IMR-90 (cell line): ENCODE results near the gene MT1E. TPM values are rescaled to one million over a fixed set of nuclear protein-coding genes. Genes with fewer than 3 reads are reported as not detected.

Experiments
- ATAC-seq: fragments of 200-7000 bp; cut with Tn5 transposase; 2 replicates; pipeline ENCODE4 v1.9.1; 2020; ENCODE audit warnings: low read depth, mild to moderate bottlenecking, moderate library complexity
- BruUV-seq: library from RNA; stranded (reverse); fragments of 400-500 nt; replicated peaks from 2 replicates; lab custom pipeline; 2021; lab: Mats Ljungman, UMichigan
- CTCF ChIA-PET: fragments of 300-600 bp; formaldehyde crosslinking; extraction: SDS; loops from one replicate; lab custom pipeline; 2021; ENCODE audit warnings: antibody characterized with exemption; lab: Yijun Ruan, JAX
- POLR2A ChIA-PET: fragments of 300-600 bp; sonication (Branson Sonifier 250); formaldehyde crosslinking; loops from one replicate; lab custom pipeline; 2022; ENCODE audit warnings: antibody characterized with exemption; ENCODE audit not compliant: unreplicated experiment; lab: Charles Lee
- DNase-seq: peaks from one replicate; pipeline ENCODE4 v3.0.0; 2013
- H2AFZ ChIP-seq: replicated peaks from 2 replicates; pipeline ENCODE3; 2013; ENCODE audit warnings: low read length, mild to moderate bottlenecking; ENCODE audit not compliant: poor library complexity
- H2AK5ac ChIP-seq: 2 replicates; pipeline ENCODE4 v1.6.1; 2013; ENCODE audit warnings: low read depth, low read length, inconsistent platforms
- H2AK9ac ChIP-seq: replicated peaks from 2 replicates; pipeline ENCODE3; 2013; ENCODE audit warnings: mild to moderate bottlenecking, low read depth, low read length, moderate library complexity; ENCODE audit not compliant: poor library complexity
- H2BK120ac ChIP-seq: 2 replicates; pipeline ENCODE4 v1.6.1; 2013; ENCODE audit warnings: low read depth, low read length, inconsistent platforms
- H2BK15ac ChIP-seq: 3 replicates; pipeline ENCODE4 v1.6.1; 2013; ENCODE audit warnings: low read depth, low read length, inconsistent platforms
- H2BK20ac ChIP-seq: 2 replicates; pipeline ENCODE4 v1.6.1; 2013; ENCODE audit warnings: low read depth, mild to moderate bottlenecking, inconsistent platforms, low read length, moderate library complexity
- H2BK5ac ChIP-seq: 2 replicates; pipeline ENCODE4 v1.6.1; 2013; ENCODE audit warnings: mild to moderate bottlenecking, low read depth, low read length, inconsistent platforms; ENCODE audit not compliant: poor library complexity, severe bottlenecking
- H3K14ac ChIP-seq: replicated peaks from 2 replicates; pipeline ENCODE4 v1.6.1; 2013; ENCODE audit warnings: low read depth, low read length, inconsistent platforms
- H3K18ac ChIP-seq: 2 replicates; pipeline ENCODE4 v1.6.1; 2013; ENCODE audit warnings: low read depth, low read length, control low read depth
- H3K23ac ChIP-seq: 2 replicates; pipeline ENCODE4 v1.6.1; 2013; ENCODE audit warnings: low read depth, low read length, inconsistent platforms
- H3K27ac ChIP-seq: 2 replicates; pipeline ENCODE4 v1.5.1; 2013; ENCODE audit warnings: mild to moderate bottlenecking, control low read depth, low read length; ENCODE audit not compliant: insufficient read depth
- H3K27me3 ChIP-seq: 2 replicates; pipeline ENCODE4 v1.6.1; 2013; ENCODE audit warnings: low read length; ENCODE audit not compliant: control insufficient read depth, insufficient read depth
- H3K36me3 ChIP-seq: 2 replicates; pipeline ENCODE4 v1.6.1; 2013; ENCODE audit warnings: low read length, mixed read lengths; ENCODE audit not compliant: control insufficient read depth, insufficient read depth
- H3K4ac ChIP-seq: 2 replicates; pipeline ENCODE4 v1.6.1; 2013; ENCODE audit warnings: low read depth, low read length, inconsistent platforms
- H3K4me1 ChIP-seq: 2 replicates; pipeline ENCODE4 v1.6.1; 2013; ENCODE audit warnings: low read length, mixed read lengths; ENCODE audit not compliant: control insufficient read depth, insufficient read depth
- H3K4me2 ChIP-seq: 2 replicates; pipeline ENCODE4 v1.6.1; 2013; ENCODE audit warnings: low read depth, mild to moderate bottlenecking, control low read depth, low read length, moderate library complexity
- H3K4me3 ChIP-seq: 2 replicates; pipeline ENCODE4 v1.5.1; 2013; ENCODE audit warnings: low read depth, mild to moderate bottlenecking, control low read depth, low read length, moderate library complexity; ENCODE audit not compliant: insufficient read depth
- H3K56ac ChIP-seq: 2 replicates; pipeline ENCODE4 v1.6.1; 2013; ENCODE audit warnings: low read length, inconsistent platforms; ENCODE audit not compliant: insufficient read depth; ENCODE audit errors: extremely low read depth
- H3K79me1 ChIP-seq, 2 experiments: 2 replicates each; pipeline ENCODE4 v1.6.1; 2013; ENCODE audit warnings: low read length in 2 of 2, inconsistent platforms in 1 of 2, low read depth in 1 of 2
- H3K9ac ChIP-seq: 2 replicates; pipeline ENCODE4 v1.6.1; 2013; ENCODE audit warnings: low read depth, low read length, control low read depth
- H3K9me1 ChIP-seq: 2 replicates; pipeline ENCODE4 v1.6.1; 2013; ENCODE audit warnings: low read length, inconsistent platforms; ENCODE audit not compliant: insufficient read depth
- H3K9me3 ChIP-seq: 2 replicates; pipeline ENCODE4 v1.6.1; 2013; ENCODE audit warnings: low read length; ENCODE audit not compliant: control insufficient read depth, insufficient read depth
- H4K20me1 ChIP-seq: 2 replicates; pipeline ENCODE4 v1.6.1; 2013; ENCODE audit warnings: low read length, inconsistent platforms; ENCODE audit not compliant: insufficient read depth
- H4K5ac ChIP-seq: 2 replicates; pipeline ENCODE4 v1.6.1; 2013; ENCODE audit warnings: mild to moderate bottlenecking, low read depth, low read length, control low read depth
- H4K8ac ChIP-seq, 2 experiments: 2 replicates each; pipeline ENCODE4 v1.6.1; 2013; ENCODE audit warnings: low read depth in 2 of 2, low read length in 2 of 2, control low read depth in 1 of 2, inconsistent platforms in 1 of 2
- H4K91ac ChIP-seq: 2 replicates; pipeline ENCODE4 v1.6.1; 2013; ENCODE audit warnings: low read depth, low read length, inconsistent platforms; ENCODE audit not compliant: insufficient read depth
- ELK1 ChIP-seq: fragments of 150-350 bp; IDR thresholded peaks from 2 replicates; pipeline ENCODE4 v1.6.1; 2016; ENCODE audit warnings: low read depth, mild to moderate bottlenecking, low read length, moderate library complexity, borderline replicate concordance
- MAZ ChIP-seq: IDR thresholded peaks from 2 replicates; pipeline ENCODE4 v1.6.1; 2012; ENCODE audit warnings: low read depth, mild to moderate bottlenecking, low read length, improper control_type of control experiment, moderate library complexity, borderline replicate concordance
- NFE2L2 ChIP-seq: fragments of 150-350 bp; IDR thresholded peaks from 2 replicates; pipeline ENCODE4 v1.6.1; 2016; ENCODE audit warnings: low read depth, mild to moderate bottlenecking, low read length
- RFX5 ChIP-seq: IDR thresholded peaks from 2 replicates; pipeline ENCODE4 v1.8.0; 2012; ENCODE audit warnings: low read depth, mild to moderate bottlenecking, low read length, moderate library complexity
- WGBS, 2 experiments: methylation state at CpG; one replicate each; pipeline versions ENCODE4 v1.1.5 to v1.1.7; 2013; ENCODE audit warnings: missing lambda C conversion rate in 2 of 2; ENCODE audit not compliant: insufficient read length in 1 of 2; ENCODE audit errors: extremely low coverage in 2 of 2; 5-methylcytosine and 5-hydroxymethylcytosine counted together
- dilution Hi-C: fragments of 300-500 bp; cut with HindIII; formaldehyde crosslinking; loops from one replicate; pipeline ENCODE4 v1.14.3; 2018; ENCODE audit warnings: low sequenced_read_pairs; ENCODE audit not compliant: unreplicated experiment
- in situ Hi-C: fragments of 300-500 bp; cut with MboI; formaldehyde crosslinking; loops from 3 replicates; pipeline ENCODE4 v1.14.3; 2019; ENCODE audit warnings: low sequenced_read_pairs, inconsistent platforms, mixed read lengths
- intact Hi-C: fragments of 100-400 bp; cut with micrococcal nuclease; formaldehyde crosslinking; loops from 2 replicates; pipeline ENCODE4 v1.10.0; 2022
- polyA plus RNA-seq, 3 experiments: library from polyadenylated mRNA; depleted of rRNA; stranded (reverse); fragments of >200 nt; gene quantifications; 2 replicates each; pipeline ENCODE4 v1.2.3, GENCODE V29; 2012; ENCODE audit warnings: low replicate concordance in 1 of 3
- total RNA-seq: library from RNA; depleted of rRNA; stranded (reverse); fragments of >200 nt; gene quantifications from 2 replicates; pipeline ENCODE4 v1.2.3, GENCODE V29; 2012

MT1E gene
- total and polyA plus RNA-seq, 2 of the 4 experiments (the other 2 are of a cell fraction): 137 to 821 TPM

- Histone ChIP-seq H2BK120ac (peak overlapping the region; percentile 90; the same call in 1 of the 2 replicates), H4K5ac (no peak overlapping the region), H4K20me1 (peaks cover 11% of the 10 kb centered on the region), H4K8ac (peak overlapping the region in 1 of 2 experiments; percentile 96; a peak in 2 of 4 replicates), H3K9me1 (peaks cover 15% of the 10 kb centered on the region), H3K23ac (no peak overlapping the region), H2BK20ac (peak overlapping the region; percentile 88; the same call in 1 of the 2 replicates), H2AFZ (peak overlapping the region; percentile 26), H3K4ac (peak overlapping the region; percentile 92), H3K4me2 (no peak overlapping the region), H3K27ac (no peak overlapping the region), H3K79me1 (peaks cover 0 to 17% of the 10 kb centered on the region in 2 experiments; a peak in 1 of 4 replicates), H4K91ac (peak overlapping the region; percentile 29; the same call in 1 of the 2 replicates), H3K14ac (peak overlapping the region; percentile 78), H2AK5ac (peak overlapping the region; percentile 96), H2BK15ac (peak overlapping the region; percentile 26; the same call in 1 of the 3 replicates), H3K36me3 (no peaks in the 10 kb centered on the region), H2AK9ac (peak overlapping the region; percentile 79), H3K4me3 (no peak overlapping the region), H2BK5ac (no peak overlapping the region), H3K9ac (no peak overlapping the region), H3K4me1 (peaks cover 12% of the 10 kb centered on the region), H3K27me3 (no peaks in the 10 kb centered on the region), H3K56ac (no peak overlapping the region), H3K18ac (no peak overlapping the region; the same call in 1 of the 2 replicates), H3K9me3 (no peaks in the 10 kb centered on the region)
- dilution Hi-C loops: no loop called here
- WGBS, 2 experiments: 100% methylated on average over 1 of the region's 4 CpGs; no CpG with 5 or more reads in 1 of the 2 experiments
- ATAC-seq (no peak), DNase-seq (no peak)
- intact Hi-C loops: loop anchor here (5.0 to 10.0 kb wide), 3 partner anchors 77 to 250 kb away; partner anchors contain the start of gene MT1X
- no TSS peak for BruUV-seq
- ChIA-PET POLR2A (no interaction called here), CTCF (interaction anchor here (0.6 to 2.1 kb wide), 3 partner anchors 11 to 97 kb away, joined by 3 to 9 read pairs (median 3); no protein-coding TSS in a partner anchor)
- no peak for TF ChIP-seq RFX5
- TF ChIP-seq NFE2L2: no peak
- no peak for TF ChIP-seq MAZ
- TF ChIP-seq ELK1: no peak
- in situ Hi-C loops: loop anchor here (5.0 kb wide), 1 partner anchor 93 kb away; no protein-coding TSS in a partner anchor
These were observed 20.6 kb upstream of the MT1E start for GRCh38 chr16:56604966-56605365.
